Frontal cortex (tissue), 4 donors: ENCODE results near the gene SNX20. TPM values are rescaled to one million over a fixed set of nuclear protein-coding genes. Genes with fewer than 3 reads are reported as not detected.

ENCODE experiments used
- DNase-seq, 2 donors: peaks; one replicate each; pipeline ENCODE4 v3.0.0; 2012; ENCODE audit warnings: low spot score in 2 of 2
- FAIRE-seq: peaks from 2 replicates; lab custom pipeline; 2012; peaks lifted over from hg19 to GRCh38; lab: Jason Lieb, UNC
- total RNA-seq: library from RNA; depleted of rRNA; stranded (reverse); fragments of >200 nt; gene quantifications from one replicate; pipeline ENCODE4 v1.2.3, GENCODE V29; 2014
- donor health status: control.
- donor health status: control.
- donor health status: control.

The SNX20 gene
- total RNA-seq, 1 donor from 2014 or later: under 0.01 TPM

DNA sequence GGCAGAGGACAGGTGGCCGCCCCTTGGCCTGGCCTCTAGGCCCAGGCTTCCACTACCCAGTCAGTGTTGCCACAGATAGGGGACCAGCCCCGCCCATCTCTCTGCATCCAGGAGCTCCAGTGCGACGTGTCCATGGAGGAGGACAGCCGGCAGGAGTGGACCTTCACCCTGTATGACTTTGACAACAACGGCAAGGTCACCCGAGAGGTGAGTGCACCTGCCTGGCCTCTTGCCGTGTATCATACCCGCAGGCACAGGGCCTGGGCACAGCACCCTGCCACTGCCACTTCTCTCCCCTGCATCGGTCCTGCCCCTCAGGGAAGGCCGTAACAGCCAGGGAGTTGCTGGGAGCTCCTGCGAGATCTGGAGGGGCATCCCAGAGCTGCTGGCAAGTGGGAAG, 55.7 kb downstream of the SNX20 start:
- FAIRE-seq: no peak
- DNase-seq: no peak

DNA sequence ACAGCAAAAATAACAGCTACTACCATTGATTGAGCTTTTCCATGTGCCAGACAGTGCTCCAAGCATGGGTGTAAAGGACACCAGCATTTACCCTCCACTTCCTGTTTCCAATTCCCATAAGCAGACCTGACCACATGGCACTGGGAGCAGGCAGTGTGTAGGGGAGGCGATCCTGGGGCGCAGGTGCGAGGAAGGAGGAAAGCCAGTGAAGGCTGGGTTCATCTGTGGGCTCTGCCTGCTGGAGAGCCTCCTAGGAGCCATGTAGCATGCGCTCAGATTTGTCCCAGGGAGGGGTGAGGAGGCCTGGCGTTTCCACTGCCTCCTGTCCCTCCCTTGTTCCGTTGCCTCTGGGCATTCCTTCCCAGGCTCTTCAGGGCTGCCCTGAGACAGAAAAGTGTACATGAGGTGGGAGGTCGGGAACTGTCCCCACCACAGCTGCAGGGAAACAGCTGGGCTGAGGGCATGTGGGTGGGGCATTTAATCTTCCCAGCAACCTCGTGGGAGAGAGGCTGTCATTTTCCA, 56.6 kb downstream of the SNX20 start:
- no peak for FAIRE-seq
- DNase-seq: no peak

DNA sequence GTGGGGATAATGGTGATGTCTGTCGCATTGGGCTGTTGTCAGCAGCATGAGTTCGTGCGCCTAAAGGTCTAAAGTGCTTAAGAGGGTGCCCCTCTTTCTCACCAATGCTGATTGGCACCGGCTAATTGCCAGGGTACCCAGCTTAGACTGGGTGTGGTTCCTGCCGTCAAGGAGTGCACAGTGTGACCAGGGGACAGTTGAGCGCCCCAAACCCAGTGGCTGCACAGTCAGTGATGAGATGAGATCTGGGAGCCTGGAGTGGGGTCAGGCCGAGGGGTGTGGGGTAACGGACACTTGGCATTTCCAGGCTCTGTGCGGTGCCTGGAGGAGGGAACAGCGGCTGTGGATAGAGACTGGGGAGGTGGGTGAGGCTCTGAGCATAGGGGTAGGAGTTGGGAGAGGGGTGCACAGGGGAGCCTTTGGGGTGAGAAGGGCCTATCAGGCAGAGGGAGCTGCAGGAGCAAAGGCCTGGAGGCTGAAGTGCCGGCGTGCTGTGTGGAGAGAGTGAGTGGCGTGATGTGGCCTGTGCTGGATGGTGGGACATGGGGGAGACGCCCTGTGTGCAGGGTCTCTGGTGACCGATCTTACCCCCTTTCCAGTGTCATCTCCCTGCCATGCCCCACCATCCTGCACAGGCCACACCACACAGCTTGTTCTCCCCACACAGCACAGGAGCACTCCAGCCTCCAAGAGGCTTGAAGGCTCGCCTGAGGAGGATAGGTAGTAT, 58.3 kb downstream of the SNX20 start:
- FAIRE-seq (no peak), DNase-seq (no peak)

DNA sequence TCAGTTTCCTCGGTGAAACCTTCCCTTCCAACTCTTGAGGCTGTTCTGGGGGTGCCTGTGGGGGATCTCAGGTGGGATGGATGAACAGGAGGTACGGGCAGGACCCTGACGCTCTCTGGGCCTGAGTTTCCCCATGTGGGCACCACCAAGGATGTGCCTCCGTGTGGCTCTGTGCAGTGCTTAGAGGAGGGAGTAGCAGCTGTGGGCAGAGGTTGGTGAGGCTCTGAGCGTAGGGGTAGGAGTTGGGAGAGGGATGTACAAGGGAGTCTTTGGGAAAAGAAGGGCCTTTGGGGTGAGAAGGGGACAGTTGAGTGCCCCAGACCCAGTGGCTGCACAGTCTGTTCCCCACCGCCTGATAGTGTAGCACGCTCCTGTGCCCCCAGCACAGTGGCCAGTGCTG, 59.1 kb downstream of the SNX20 start:
- DNase-seq: no peak
- no peak for FAIRE-seq

Other genes with a start within 250 kb of the SNX20 start
- gene NKD1, start 132.9 kb downstream of the SNX20 start, total RNA-seq: 2.4 TPM
- under 0.01 TPM for gene NOD2, start 12.3 kb upstream of the SNX20 start, total RNA-seq
- gene CYLD, start 60.8 kb upstream of the SNX20 start, total RNA-seq: 35.9 TPM